A673 (cell line): ENCODE results near the gene AMZ1.

Source experiments
- EZH2 ChIP-seq: fragments of 200-600 bp; sonication (generic); IDR thresholded peaks from 2 replicates; pipeline ENCODE4 v1.6.1; 2017; ENCODE audit warnings: borderline replicate concordance, low read depth, mild to moderate bottlenecking, mixed read lengths, antibody characterized with exemption, low read length; ENCODE audit not compliant: poor library complexity, severe bottlenecking
- TF ChIP-seq, protein P1 (sequence below): fragments of 300-800, 200-600 bp; sonication (generic); conservative IDR thresholded peaks from 2 replicates; pipeline ENCODE4 v1.5.1; 2017; ENCODE audit warnings: low read depth, mild to moderate bottlenecking, antibody characterized with exemption, low read length, moderate library complexity, mixed read lengths

DNA sequence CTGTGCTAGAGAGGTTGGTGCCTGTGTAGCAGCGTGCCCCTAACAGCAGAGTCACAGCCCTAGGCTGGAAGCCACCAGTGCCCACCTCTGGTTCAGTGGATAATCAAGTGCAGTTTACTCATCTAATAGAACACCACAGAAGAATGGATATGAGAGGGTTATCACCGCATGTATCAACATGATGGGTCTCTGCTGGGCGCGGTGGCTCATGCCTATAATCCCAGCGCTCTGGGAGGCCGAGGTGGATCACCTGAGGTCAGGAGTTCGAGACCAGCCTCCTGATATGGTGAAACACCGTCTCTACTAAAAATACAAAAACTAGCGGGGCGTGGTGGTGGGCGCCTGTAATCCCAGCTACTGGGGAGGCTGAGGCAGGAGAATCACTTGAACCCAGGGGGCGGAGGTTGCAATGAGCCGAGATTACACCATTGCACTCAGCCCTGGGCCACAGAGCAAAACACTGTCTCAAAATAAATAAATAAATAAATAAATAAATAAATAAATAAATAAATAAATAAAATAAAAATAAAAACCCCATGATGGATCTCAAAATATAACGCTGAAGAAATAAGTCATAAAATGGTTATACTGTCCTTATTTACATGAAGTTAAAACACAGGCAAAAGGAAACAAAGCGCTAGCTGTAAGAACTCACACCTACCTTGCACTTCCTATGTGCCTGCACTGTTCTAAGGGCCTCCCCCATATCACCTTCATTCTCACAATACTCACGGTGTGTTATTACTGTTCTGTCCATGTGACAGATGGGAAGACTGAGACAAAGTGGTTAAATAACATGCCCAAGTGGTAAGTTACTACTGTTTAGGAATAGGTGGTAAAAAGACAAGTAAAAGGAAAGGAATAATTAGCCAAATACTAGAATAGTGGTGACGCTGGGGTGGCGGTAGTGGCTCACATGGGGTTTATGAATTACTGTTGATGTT is 70.9 kb downstream of the AMZ1 start:
- TF ChIP-seq, protein P1, sequence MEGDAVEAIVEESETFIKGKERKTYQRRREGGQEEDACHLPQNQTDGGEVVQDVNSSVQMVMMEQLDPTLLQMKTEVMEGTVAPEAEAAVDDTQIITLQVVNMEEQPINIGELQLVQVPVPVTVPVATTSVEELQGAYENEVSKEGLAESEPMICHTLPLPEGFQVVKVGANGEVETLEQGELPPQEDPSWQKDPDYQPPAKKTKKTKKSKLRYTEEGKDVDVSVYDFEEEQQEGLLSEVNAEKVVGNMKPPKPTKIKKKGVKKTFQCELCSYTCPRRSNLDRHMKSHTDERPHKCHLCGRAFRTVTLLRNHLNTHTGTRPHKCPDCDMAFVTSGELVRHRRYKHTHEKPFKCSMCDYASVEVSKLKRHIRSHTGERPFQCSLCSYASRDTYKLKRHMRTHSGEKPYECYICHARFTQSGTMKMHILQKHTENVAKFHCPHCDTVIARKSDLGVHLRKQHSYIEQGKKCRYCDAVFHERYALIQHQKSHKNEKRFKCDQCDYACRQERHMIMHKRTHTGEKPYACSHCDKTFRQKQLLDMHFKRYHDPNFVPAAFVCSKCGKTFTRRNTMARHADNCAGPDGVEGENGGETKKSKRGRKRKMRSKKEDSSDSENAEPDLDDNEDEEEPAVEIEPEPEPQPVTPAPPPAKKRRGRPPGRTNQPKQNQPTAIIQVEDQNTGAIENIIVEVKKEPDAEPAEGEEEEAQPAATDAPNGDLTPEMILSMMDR = no peak
- no peak for TF ChIP-seq EZH2
